ENCODE data around the gene ACTA2. TPM values are rescaled to one million over a fixed set of nuclear protein-coding genes. Genes with fewer than 3 reads are reported as not detected.

ACTA2 gene
- total RNA-seq, 1 experiment from 2014 or later = 2.4 TPM

- no peak overlapping the region for H2AFZ ChIP-seq (ENCODE audit: low read length)
- H3K14ac ChIP-seq (ENCODE audit: insufficient read depth, low read length) = no peak overlapping the region
- no peak overlapping the region for H3K56ac ChIP-seq (ENCODE audit: insufficient read length, low read depth, low read length)
- H3K79me1 ChIP-seq (ENCODE audit: insufficient read depth, low read depth, low read length, poor library complexity, severe bottlenecking) = no peaks in the 10 kb centered on the region
- no peak overlapping the region for H2BK12ac ChIP-seq (ENCODE audit: insufficient read length, low read depth, low read length)
- no peak overlapping the region for H2BK15ac ChIP-seq (ENCODE audit: low read depth, low read length)
- no peak overlapping the region for H3K9ac ChIP-seq (ENCODE audit: extremely low read depth, insufficient read length, low read length)
- H2AK5ac ChIP-seq (ENCODE audit: insufficient read length, low read length) = no peak overlapping the region
- H3K27ac ChIP-seq (ENCODE audit: insufficient read length, low read depth, low read length) = no peak overlapping the region
- no peak for DNase-seq
- no peaks in the 10 kb centered on the region for H3K9me3 ChIP-seq (ENCODE audit: control insufficient read depth, low read depth, low read length)
- no peak overlapping the region for H3K4me2 ChIP-seq (ENCODE audit: insufficient read depth, insufficient read length, low read length)
- Mint-ChIP-seq H3K9me3 (no peaks in the 10 kb centered on the region), H3K4me3 (no peak overlapping the region), H3K36me3 (ENCODE audit: insufficient read depth in 1 of 3, low read depth in 3 of 3) (no peaks in the 10 kb centered on the region), H3K4me1 (peaks cover 6% of the 10 kb centered on the region in 2 experiments), H3K27ac (no peak overlapping the region), H3K27me3 (ENCODE audit: low read depth) (no peaks in the 10 kb centered on the region)
- no peaks in the 10 kb centered on the region for H3K23me2 ChIP-seq (ENCODE audit: insufficient read length, low read depth, low read length, poor library complexity, severe bottlenecking)
- H3T11ph ChIP-seq (ENCODE audit: low read length) = no peak overlapping the region
- H3K18ac ChIP-seq (ENCODE audit: insufficient read length, low read depth, low read length) = no peak overlapping the region
- H4K8ac ChIP-seq (replicated peaks; ENCODE audit: insufficient read length, low read depth, low read length) = no peak overlapping the region
- H2BK20ac ChIP-seq (ENCODE audit: low read depth, low read length, poor library complexity, severe bottlenecking) = no peak overlapping the region
- no peak overlapping the region for H4K5ac ChIP-seq (ENCODE audit: insufficient read length, low read depth, low read length)
- H3K79me2 ChIP-seq (ENCODE audit: insufficient read depth, low read length) = no peaks in the 10 kb centered on the region
- H4K20me1 ChIP-seq (ENCODE audit: control insufficient read depth, insufficient read depth, insufficient read length) = no peaks in the 10 kb centered on the region
- H4K91ac ChIP-seq (ENCODE audit: insufficient read length, low read depth, low read length) = no peak overlapping the region
- no peak for TF ChIP-seq CTCF (conservative IDR thresholded peaks at IDR 0.05)
- no peak overlapping the region for H3K4ac ChIP-seq (ENCODE audit: low read depth, low read length)
- no peaks in the 10 kb centered on the region for H3K4me1 ChIP-seq (ENCODE audit: insufficient read depth, low read length)
- no peak overlapping the region for H3K23ac ChIP-seq (ENCODE audit: insufficient read length, low read depth, low read length)
- no peak overlapping the region for H2BK120ac ChIP-seq (ENCODE audit: low read depth, low read length, poor library complexity, severe bottlenecking)
- no peaks in the 10 kb centered on the region for H3K27me3 ChIP-seq (ENCODE audit: insufficient read depth, low read length)
- no CpG with 5 or more reads among the region's 4 CpGs for WGBS (ENCODE audit: extremely low coverage, insufficient read length, low lambda C conversion rate)
- no peak overlapping the region for H2BK5ac ChIP-seq (ENCODE audit: insufficient read length, low read length)
Observed at GRCh38 chr10:88980247-88980646, 27.7 kb upstream of the ACTA2 start.
